D721Med (cell line): ENCODE results near the gene PLD4.
"Not testable (repeated sequence)": the region's sequence is repeated elsewhere in the genome, so short reads cannot be mapped to it uniquely, and the experiment has no call there.

Source experiments
- DNase-seq: peaks from one replicate; pipeline ENCODE4 v3.0.0; 2011; ENCODE audit warnings: low spot score; ENCODE audit not compliant: insufficient read length
- FAIRE-seq: peaks from 2 replicates; lab custom pipeline; 2011; peaks lifted over from hg19 to GRCh38; lab: Jason Lieb, UNC
- CTCF ChIP-seq: IDR thresholded peaks from 2 replicates; pipeline ENCODE4 v1.5.1; 2012; ENCODE audit warnings: mild to moderate bottlenecking, control low read depth; ENCODE audit not compliant: insufficient read depth; ENCODE audit errors: missing control alignments

PLD4 gene

GRCh38 chr14:104942586-104942985 lies 17.9 kb downstream of the PLD4 start:
- TF ChIP-seq CTCF, result no peak
- DNase-seq (no peak), FAIRE-seq (no peak)

GRCh38 chr14:104943216-104944015 lies 18.7 kb downstream of the PLD4 start:
- FAIRE-seq, DNase-seq: not testable (repeated sequence)

- DNase-seq, result not testable (repeated sequence)
These were observed 19.3 kb downstream of the PLD4 start for GRCh38 chr14:104944016-104944308.

GRCh38 chr14:104944436-104945205 lies 19.9 kb downstream of the PLD4 start:
- not testable (repeated sequence) for FAIRE-seq, DNase-seq

More at GRCh38 chr14:104944016-104944308, 19.3 kb downstream of the PLD4 start:
- not testable (repeated sequence) for FAIRE-seq

GRCh38 chr14:104945266-104945665 lies 20.6 kb downstream of the PLD4 start:
- not testable (repeated sequence) for FAIRE-seq, DNase-seq

- not testable (repeated sequence) for DNase-seq, FAIRE-seq
These were observed 21.6 kb downstream of the PLD4 start for GRCh38 chr14:104945986-104946965.

GRCh38 chr14:104947201-104947600 lies 22.5 kb downstream of the PLD4 start:
- not testable (repeated sequence) for FAIRE-seq, DNase-seq

GRCh38 chr14:104947881-104948735 lies 23.4 kb downstream of the PLD4 start:
- not testable (repeated sequence) for DNase-seq

GRCh38 chr14:104948736-104949031 lies 24.0 kb downstream of the PLD4 start:
- no peak for DNase-seq
- FAIRE-seq, result no peak

More at GRCh38 chr14:104947881-104948735, 23.4 kb downstream of the PLD4 start:
- FAIRE-seq, result not testable (repeated sequence)

GRCh38 chr14:104949406-104949955 lies 24.8 kb downstream of the PLD4 start:
- not testable (repeated sequence) for FAIRE-seq

More at GRCh38 chr14:104948736-104949031, 24.0 kb downstream of the PLD4 start:
- TF ChIP-seq CTCF, result no peak

More at GRCh38 chr14:104949406-104949955, 24.8 kb downstream of the PLD4 start:
- not testable (repeated sequence) for DNase-seq
